HG02943 (cell line): ENCODE measurements around the gene TPCN2.

Source experiments
- ATAC-seq: cut with Tn5 transposase; IDR thresholded peaks from one replicate; pipeline ENCODE4 v1.9.1; 2021; ENCODE audit warnings: mild to moderate bottlenecking, low read depth, moderate library complexity; ENCODE audit not compliant: unreplicated experiment

The TPCN2 gene

DNA sequence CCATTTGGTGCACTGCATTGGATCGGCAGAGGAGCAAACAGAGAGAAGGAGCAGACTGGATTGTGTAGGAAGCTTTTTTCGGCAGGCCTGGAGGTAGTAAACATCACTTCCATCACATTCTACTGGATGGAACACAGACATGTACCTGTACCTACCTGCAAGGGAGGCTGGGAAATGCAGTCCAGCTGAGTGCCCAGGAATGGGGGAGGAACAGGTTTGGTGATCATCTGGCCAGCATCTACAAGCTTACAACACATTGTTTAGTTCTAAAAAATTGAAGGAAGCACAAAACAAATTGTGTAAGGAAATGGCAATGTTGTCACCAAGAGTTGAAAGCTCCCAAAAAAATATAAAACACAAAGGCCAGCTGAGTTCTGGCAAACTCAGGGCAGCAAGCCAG is 126.1 kb downstream of the TPCN2 start:
- no peak for ATAC-seq

DNA sequence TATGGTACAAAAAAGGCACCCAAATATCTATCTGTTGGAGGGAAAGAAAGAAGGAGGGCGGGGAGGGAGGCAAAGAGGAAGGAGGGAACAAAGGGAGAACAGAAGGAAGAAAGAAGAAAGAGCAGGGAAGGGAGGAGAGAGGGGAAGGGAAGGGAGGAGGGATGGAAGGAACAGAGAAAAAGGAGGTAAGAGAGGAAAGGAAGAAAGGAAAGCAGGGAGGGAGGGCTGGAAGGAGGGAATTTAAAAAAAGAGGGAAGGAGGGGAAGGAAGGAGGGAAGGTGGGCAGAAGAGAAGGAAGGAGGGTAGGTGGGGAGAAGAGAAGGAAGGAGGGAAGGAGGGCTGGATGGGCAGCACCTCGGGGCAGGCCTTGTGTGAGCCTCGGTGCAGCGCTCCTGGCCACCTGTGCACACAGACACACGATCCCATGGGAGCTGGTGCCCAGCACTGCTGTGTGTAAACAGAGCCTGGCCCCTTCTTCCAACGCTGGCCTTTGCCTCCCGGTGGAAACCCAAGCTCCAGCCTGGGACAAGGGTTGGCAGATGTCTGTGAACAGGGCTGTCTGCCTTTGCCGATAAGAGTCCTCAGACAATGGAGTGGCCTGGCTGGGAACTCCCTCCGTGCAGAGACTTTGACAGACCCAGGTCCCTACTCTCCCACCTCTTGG is 130.2 kb downstream of the TPCN2 start:
- ATAC-seq, result no peak

DNA sequence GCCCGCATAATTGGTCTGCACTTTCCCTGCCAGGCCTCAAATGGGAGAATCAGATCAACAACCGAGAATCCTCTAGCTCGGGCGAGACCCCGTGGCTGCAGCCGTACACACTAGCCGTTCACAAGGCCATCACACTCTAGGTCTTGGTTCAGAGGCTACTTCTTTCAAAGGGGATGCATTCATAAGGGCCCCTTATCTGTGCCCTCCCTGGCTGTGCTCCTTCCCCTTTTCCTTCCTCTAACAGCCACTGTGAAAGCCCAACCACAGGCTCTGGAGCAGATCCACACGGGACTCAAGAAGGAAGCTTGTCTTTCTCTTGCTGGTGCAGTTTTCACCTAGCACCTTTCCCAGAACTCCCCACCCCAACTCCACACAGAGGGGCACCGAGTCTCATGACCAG is 131.5 kb downstream of the TPCN2 start:
- no peak for ATAC-seq

DNA sequence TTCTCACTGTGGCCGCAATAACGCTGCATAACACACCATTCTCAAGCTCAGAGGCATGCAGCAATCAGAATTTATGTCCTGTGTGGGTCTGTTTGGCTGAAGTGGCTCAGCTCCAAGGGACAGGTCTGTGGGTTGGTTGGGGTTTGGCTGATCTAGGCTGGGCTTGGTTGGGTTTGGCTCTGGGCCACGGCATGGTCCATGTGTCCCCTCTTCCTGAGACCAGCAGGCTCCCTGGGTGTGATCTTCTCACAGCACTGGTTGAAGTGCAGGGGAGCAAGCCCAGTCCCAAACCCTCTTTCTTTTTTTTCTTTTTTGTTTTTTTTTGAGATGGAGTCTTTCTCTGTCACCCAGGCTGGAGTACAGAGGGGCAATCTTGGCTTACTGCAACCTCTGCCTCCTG is 132.0 kb downstream of the TPCN2 start:
- no peak for ATAC-seq

DNA sequence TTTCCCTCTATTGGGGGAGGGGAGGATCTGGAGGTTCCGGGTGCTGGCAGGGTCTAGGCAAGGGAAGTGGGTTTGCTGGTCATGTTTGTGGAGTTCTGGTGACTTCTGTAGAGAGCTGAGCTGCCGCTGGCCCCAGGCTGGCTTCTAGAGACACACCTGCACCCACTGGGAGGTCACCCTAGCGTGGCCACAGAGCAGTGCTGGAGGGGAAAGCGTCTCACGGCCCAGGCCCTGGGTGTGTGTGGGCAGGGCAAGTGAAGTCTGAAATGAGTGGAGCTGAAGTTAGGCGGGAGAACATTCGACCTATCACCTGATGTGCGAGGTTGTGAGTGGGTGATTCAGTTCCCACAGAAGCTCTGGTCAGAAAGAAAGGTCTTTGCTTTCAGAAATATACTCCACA is 134.9 kb downstream of the TPCN2 start:
- ATAC-seq, result no peak
